Tibial nerve (tissue), 4 donors: ENCODE data around the gene CHD6. TPM values are rescaled to one million over a fixed set of nuclear protein-coding genes. Genes with fewer than 3 reads are reported as not detected.

Source experiments
- DNase-seq, 2 donors: peaks; one replicate each; pipeline ENCODE4 v3.0.0-alpha.2; 2019; ENCODE audit warnings: low spot score in 2 of 2
- H3K27ac ChIP-seq, 4 donors: fragments of 200-600 bp; sonication (generic) in 3 of 4; one replicate each; pipeline ENCODE4 v1.5.1; 2017 to 2019; ENCODE audit warnings: mild to moderate bottlenecking in 1 of 4
- H3K27me3 ChIP-seq, 2 donors: fragments of 200-600 bp; sonication (generic) in 1 of 2; one replicate each; pipeline versions ENCODE4 v1.5.1 to v1.6.0; 2017 to 2019
- H3K36me3 ChIP-seq, 3 donors: fragments of 200-600 bp; sonication (generic); one replicate each; pipeline ENCODE4 v1.5.1; 2018 to 2019
- H3K4me1 ChIP-seq, 4 donors: fragments of 200-600 bp; sonication (generic) in 3 of 4; one replicate each; pipeline ENCODE4 v1.5.1; 2017 to 2019
- H3K4me3 ChIP-seq, 4 donors: fragments of 200-600 bp; sonication (generic) in 3 of 4; one replicate each; pipeline ENCODE4 v1.5.1; 2017 to 2019; ENCODE audit warnings: mild to moderate bottlenecking in 1 of 4, moderate library complexity in 1 of 4
- H3K9me3 ChIP-seq, 4 donors: fragments of 200-600 bp; sonication (generic) in 3 of 4; one replicate each; pipeline ENCODE4 v1.5.1; 2017 to 2019
- EP300 ChIP-seq, 2 donors: sonication (generic); formaldehyde crosslinking; IDR thresholded peaks; one replicate each; pipeline ENCODE4 v1.6.1; 2017; ENCODE audit warnings: antibody characterized with exemption in 2 of 2, mild to moderate bottlenecking in 1 of 2
- POLR2A ChIP-seq, 2 donors: fragments of 450-650 bp; IDR thresholded peaks; one replicate each; pipeline ENCODE4 v1.6.1; 2017; ENCODE audit warnings: antibody characterized with exemption in 2 of 2, mild to moderate bottlenecking in 2 of 2, moderate library complexity in 2 of 2
- WGBS, 2 donors: methylation state at CpG; one replicate each; pipeline ENCODE4 v1.1.5; 2018; 5-methylcytosine and 5-hydroxymethylcytosine counted together
- total RNA-seq, 4 donors: library from RNA; depleted of rRNA; stranded (reverse); fragments of >200 nt; gene quantifications; one replicate each; pipeline ENCODE4 v1.1.0, GENCODE V29; 2016
- TF ChIP-seq, protein P1 (sequence below), 5 experiments: fragments of 200-600 bp in 3 of 5; fragments of 450-650 bp in 2 of 5; sonication (generic) in 3 of 5; IDR thresholded peaks; one replicate each; pipeline ENCODE4 v1.5.1; 2016 to 2019; ENCODE audit warnings: antibody characterized with exemption in 5 of 5, mild to moderate bottlenecking in 3 of 5, moderate library complexity in 2 of 5

Gene CHD6
- total RNA-seq, 4 donors from 2014 or later, result 52.0 to 58.2 (median 54.9) TPM

DNA sequence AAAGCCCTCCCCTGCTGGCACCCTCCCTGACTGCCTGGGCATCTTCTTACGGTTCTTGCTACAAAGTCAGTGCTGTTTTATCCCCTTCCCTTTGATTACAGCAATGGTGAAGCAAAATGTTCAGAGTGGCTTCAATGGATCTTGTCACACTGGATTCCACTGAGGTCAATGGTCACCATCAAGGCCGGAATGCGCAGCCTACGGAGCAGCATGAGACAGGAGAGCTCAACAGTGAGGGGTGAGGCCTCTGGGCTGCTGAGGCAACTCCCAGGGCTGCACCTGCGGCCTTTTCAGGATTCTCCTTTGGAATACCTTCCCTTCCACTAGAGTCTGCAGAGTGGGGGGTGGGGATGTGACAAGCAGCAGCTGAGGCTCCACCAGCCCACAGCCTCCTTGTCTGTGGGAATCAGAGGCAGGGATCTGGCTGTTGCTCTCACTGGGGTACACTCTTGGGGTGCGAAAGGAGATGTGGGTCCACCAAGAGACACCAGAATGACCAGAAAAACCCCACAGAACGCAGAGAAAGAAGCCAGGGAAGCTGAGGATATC is 211.2 kb downstream of the CHD6 start:
- Histone ChIP-seq H3K27me3 (no peaks in the 10 kb centered on the region), H3K36me3 (peaks cover 0 to 85% (median 6%) of the 10 kb centered on the region in 3 donors), H3K27ac (no peak overlapping the region), H3K9me3 (no peaks in the 10 kb centered on the region), H3K4me1 (peaks cover 0 to 57% (median 4%) of the 10 kb centered on the region in 4 donors), H3K4me3 (no peak overlapping the region)
- DNase-seq, result no peak
- TF ChIP-seq POLR2A (IDR thresholded peaks at IDR 0.05) (no peak), EP300 (IDR thresholded peaks at IDR 0.05) (no peak)
- TF ChIP-seq, protein P1, sequence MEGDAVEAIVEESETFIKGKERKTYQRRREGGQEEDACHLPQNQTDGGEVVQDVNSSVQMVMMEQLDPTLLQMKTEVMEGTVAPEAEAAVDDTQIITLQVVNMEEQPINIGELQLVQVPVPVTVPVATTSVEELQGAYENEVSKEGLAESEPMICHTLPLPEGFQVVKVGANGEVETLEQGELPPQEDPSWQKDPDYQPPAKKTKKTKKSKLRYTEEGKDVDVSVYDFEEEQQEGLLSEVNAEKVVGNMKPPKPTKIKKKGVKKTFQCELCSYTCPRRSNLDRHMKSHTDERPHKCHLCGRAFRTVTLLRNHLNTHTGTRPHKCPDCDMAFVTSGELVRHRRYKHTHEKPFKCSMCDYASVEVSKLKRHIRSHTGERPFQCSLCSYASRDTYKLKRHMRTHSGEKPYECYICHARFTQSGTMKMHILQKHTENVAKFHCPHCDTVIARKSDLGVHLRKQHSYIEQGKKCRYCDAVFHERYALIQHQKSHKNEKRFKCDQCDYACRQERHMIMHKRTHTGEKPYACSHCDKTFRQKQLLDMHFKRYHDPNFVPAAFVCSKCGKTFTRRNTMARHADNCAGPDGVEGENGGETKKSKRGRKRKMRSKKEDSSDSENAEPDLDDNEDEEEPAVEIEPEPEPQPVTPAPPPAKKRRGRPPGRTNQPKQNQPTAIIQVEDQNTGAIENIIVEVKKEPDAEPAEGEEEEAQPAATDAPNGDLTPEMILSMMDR (IDR thresholded peaks at IDR 0.05), result no peak
- WGBS, 2 donors, result 61 to 80% methylated on average over 7 of the region's 7 CpGs

DNA sequence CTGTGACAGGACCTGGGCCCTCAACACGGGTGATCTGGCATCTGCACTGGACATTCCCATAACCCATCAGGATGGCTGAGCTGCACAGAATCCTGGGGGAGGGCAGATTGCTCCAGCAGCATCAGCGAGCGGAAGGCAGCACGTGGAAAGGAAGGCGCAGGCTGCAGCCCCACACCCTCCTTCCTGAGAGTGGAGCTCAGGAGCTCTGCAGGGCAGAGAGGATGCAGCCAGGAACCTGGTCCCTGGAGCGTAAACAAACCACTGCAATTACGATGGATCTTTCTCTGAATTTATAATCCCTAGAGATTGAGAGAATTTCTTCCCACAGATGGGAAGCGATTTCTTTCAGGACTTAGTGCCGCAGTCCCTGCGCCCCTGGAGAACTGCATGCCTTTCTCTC is 211.8 kb downstream of the CHD6 start:
- 64 to 69% methylated on average over 10 of the region's 10 CpGs for WGBS, 2 donors

DNA sequence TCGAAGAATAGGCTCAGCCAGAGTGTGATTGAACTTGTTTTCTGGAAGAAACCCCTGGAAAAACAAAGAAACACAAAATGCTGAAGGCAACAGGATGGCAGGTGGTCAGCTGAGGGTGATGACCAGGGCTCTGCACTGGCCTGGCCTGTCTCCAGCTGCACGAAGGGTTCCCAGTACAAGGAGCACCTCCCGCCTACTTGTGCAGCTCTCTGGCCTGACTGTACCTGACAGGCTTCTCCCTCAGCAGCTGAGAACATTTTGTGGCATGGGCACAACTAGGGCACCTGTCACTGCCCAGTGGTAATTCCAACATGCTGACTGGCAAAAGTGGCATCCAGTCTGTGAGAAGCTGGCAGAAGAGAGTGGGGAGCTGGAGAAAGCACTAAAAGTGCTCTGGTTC is 212.7 kb downstream of the CHD6 start:
- TF ChIP-seq, protein P1 (IDR thresholded peaks at IDR 0.05), result no peak
- TF ChIP-seq POLR2A (IDR thresholded peaks at IDR 0.05) (no peak), EP300 (IDR thresholded peaks at IDR 0.05) (no peak)
- WGBS, 2 donors, result 59 to 64% methylated on average over 3 of the region's 3 CpGs
- Histone ChIP-seq H3K36me3 (peaks cover 0 to 73% (median 6%) of the 10 kb centered on the region in 3 donors), H3K4me3 (no peak overlapping the region), H3K4me1 (peaks cover 0 to 43% (median 4%) of the 10 kb centered on the region in 4 donors), H3K27ac (no peak overlapping the region), H3K9me3 (no peaks in the 10 kb centered on the region), H3K27me3 (no peaks in the 10 kb centered on the region)
- DNase-seq, result no peak

More for the DNA sequence above, 211.8 kb downstream of the CHD6 start:
- TF ChIP-seq EP300 (IDR thresholded peaks at IDR 0.05), result no peak
- TF ChIP-seq, protein P1 (IDR thresholded peaks at IDR 0.05), result no peak
- TF ChIP-seq POLR2A (IDR thresholded peaks at IDR 0.05), result no peak
- peaks cover 0 to 82% (median 6%) of the 10 kb centered on the region in 3 donors for H3K36me3 ChIP-seq
- DNase-seq, result no peak
- H3K9me3 ChIP-seq, result no peaks in the 10 kb centered on the region
- H3K27ac ChIP-seq, result no peak overlapping the region
- no peaks in the 10 kb centered on the region for H3K27me3 ChIP-seq
- no peak overlapping the region for H3K4me3 ChIP-seq
- H3K4me1 ChIP-seq, result peaks cover 0 to 51% (median 4%) of the 10 kb centered on the region in 4 donors

DNA sequence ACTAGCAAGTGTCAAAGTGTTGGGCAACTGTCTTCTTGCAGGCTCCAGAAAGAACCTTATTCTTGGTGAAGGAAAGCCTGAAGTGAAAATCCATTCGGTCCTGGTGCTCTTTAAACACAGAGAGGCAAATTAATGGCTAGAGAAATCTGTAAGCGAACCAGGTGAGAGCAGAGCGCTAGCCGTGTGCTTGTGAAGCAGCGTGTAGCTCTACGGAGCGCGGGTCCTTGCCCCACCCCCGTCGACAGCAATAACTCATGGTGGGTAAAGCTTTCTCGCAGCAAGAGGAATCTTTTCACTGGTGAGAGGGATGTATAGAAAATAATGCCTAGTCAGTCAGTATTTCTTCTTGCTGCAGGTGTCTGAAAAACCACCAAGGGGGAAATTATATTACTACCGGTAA is 214.6 kb downstream of the CHD6 start:
- TF ChIP-seq EP300 (IDR thresholded peaks at IDR 0.05) (no peak), POLR2A (IDR thresholded peaks at IDR 0.05) (no peak)
- TF ChIP-seq, protein P1 (IDR thresholded peaks at IDR 0.05), result no peak
- peaks cover 0 to 34% (median 0%) of the 10 kb centered on the region in 4 donors for H3K4me1 ChIP-seq
- no peak for DNase-seq
- no peak overlapping the region for H3K4me3 ChIP-seq
- no peak overlapping the region for H3K27ac ChIP-seq
- 89 to 90% methylated on average over 12 of the region's 12 CpGs for WGBS, 2 donors
- H3K9me3 ChIP-seq, result no peaks in the 10 kb centered on the region
- no peaks in the 10 kb centered on the region for H3K27me3 ChIP-seq
- peaks cover 0 to 56% (median 6%) of the 10 kb centered on the region in 3 donors for H3K36me3 ChIP-seq

DNA sequence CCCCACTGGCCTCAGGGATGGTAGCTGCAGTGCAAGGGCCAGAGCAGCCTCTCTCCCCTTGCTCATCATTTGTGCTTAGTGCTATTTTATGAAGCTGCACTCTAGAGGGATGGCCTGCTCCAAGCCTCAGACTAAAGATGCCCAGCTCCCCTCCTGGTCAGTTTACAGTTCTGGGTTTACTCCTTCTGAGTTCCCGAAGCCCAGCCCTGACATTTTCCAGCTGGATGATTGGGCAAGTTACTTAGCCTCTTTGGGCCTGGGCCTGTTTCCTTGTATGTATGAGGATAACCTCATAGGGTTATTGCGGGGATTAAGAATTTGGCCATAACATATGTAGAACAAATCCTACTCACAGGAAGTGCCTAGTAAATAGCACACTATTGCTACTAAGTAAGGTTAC is 219.8 kb downstream of the CHD6 start:
- H3K9me3 ChIP-seq, result no peaks in the 10 kb centered on the region
- H3K4me3 ChIP-seq, result no peak overlapping the region
- H3K4me1 ChIP-seq, result peaks cover 0 to 49% (median 23%) of the 10 kb centered on the region in 4 donors
- 69 to 72% methylated on average over 2 of the region's 2 CpGs for WGBS, 2 donors
- H3K27me3 ChIP-seq, result no peaks in the 10 kb centered on the region
- peaks cover 0 to 4% (median 0%) of the 10 kb centered on the region in 3 donors for H3K36me3 ChIP-seq
- H3K27ac ChIP-seq, result peak overlapping the region in 2 of 4 donors; percentile 2 to 27
- DNase-seq, result no peak
- TF ChIP-seq, protein P1 (IDR thresholded peaks at IDR 0.05), result no peak
- no peak for TF ChIP-seq EP300 (IDR thresholded peaks at IDR 0.05)
- TF ChIP-seq POLR2A (IDR thresholded peaks at IDR 0.05), result no peak
